ENCODE data around the gene CEBPE. TPM values are rescaled to one million over a fixed set of nuclear protein-coding genes. Genes with fewer than 3 reads are reported as not detected.

Gene CEBPE
- total RNA-seq, 2 donors from 2014 or later, result 0.34 to 0.41 TPM

DNA sequence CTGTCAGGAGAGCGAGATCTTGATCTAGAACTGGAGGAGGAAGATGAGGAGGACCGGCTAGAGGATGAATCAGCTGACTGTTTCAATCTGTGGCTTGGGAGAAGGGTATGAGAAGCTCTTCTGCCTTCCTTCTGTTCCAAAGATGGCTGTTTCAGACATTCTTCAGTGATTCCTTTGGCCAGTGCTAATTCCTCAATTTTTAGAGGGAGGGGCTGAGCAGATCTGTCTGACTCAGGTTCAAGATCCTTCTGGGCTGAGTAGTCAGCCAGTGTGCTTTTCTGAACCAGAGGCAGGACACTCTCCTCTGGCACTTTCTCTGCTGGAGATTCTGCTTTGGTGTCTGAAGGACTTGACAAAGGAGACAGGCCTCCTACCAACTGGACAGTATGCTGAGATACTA lies 39.3 kb downstream of the CEBPE start:
- peaks cover 13 to 21% of the 10 kb centered on the region in 2 donors for H3K36me3 Mint-ChIP-seq
- peak overlapping the region; percentile 42 to 51 for H3K27ac Mint-ChIP-seq
- DNase-seq (ENCODE audit: low spot score in 2 of 2) (no peak), ATAC-seq (no peak)
- no peaks in the 10 kb centered on the region for H3K9me3 Mint-ChIP-seq

DNA sequence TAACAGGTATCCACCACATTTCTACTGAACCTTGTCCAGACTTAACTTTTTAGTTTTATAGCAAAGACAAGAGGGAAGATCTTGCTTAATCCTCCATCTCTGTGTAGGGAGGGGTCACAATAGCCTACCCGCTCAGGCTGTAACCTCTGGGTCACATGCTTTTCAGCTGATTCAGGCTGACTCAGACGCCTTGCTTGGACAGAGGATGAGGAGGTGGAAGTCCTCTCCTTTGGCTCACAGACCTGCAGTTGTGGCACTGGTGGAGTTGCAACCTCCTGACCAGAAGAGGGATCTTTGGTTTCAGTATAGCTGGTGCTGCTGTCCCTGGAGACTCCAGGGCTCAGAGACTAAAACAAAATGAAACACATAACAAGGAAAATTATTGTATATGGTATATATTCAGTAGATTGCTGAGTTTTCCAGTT lies 40.4 kb downstream of the CEBPE start:
- no peak for DNase-seq (ENCODE audit: low spot score in 2 of 2)
- ATAC-seq, result peak in 1 of 2 donors; percentile 88
- Mint-ChIP-seq H3K9me3 (no peaks in the 10 kb centered on the region), H3K27ac (peak overlapping the region; percentile 29 to 42), H3K36me3 (peaks cover 13 to 21% of the 10 kb centered on the region in 2 donors)

DNA sequence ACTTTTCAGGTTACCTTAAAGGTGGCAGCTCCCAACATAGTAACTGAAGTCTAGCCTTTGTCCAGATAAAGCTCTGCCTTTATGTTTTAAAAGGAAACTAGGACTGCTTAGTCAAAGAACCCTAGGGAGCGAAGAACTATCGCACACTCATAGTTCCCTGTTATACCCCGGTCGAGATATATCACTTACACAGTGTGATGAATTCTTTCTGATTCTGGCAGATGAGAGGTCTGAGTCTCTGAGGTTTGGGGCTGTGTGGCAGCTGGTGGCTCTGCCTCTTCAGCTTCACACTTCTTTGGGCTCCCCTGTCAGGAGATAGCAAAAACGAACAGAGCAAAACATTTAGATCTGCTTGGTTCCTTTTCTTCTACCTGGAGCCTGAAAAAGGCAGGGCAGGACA lies 41.1 kb downstream of the CEBPE start:
- ATAC-seq, result no peak
- Mint-ChIP-seq H3K27ac (peak overlapping the region; percentile 42 to 73), H3K36me3 (peaks cover 13 to 21% of the 10 kb centered on the region in 2 donors), H3K9me3 (no peaks in the 10 kb centered on the region)
- no peak for DNase-seq (ENCODE audit: low spot score in 2 of 2)

DNA sequence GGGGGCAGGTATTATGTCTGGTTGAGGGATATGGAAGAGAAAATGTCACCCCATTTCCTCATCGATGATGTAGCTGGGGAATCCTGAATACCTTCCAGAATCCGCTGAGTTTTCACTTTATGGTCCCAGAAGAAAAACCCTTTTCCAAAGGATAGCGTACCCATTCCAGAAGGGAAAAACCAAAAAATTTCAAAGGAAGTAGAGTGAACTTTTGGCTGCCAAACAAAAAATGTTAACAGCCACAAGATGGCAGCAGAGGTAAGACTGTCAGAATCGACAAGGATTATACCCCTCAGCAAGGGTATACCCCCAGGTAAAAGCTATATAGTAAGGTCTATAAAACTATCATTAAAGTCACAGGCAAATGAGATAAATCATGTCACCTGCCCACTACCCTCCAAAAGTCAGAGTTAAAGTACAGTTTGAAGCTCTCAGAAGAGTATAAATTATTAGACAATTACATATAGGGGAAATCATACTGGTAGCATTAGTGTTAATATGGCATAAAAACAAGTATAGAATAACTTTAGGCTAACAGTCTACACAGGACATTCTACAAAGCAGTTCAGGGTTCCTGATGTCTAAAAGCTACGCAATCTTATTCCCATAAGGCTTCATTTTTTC lies 42.2 kb downstream of the CEBPE start:
- Mint-ChIP-seq H3K27ac (no peak overlapping the region), H3K9me3 (no peaks in the 10 kb centered on the region), H3K36me3 (peaks cover 13 to 24% of the 10 kb centered on the region in 2 donors)
- ATAC-seq (peak; percentile 45 to 57), DNase-seq (ENCODE audit: low spot score in 2 of 2) (no peak)

DNA sequence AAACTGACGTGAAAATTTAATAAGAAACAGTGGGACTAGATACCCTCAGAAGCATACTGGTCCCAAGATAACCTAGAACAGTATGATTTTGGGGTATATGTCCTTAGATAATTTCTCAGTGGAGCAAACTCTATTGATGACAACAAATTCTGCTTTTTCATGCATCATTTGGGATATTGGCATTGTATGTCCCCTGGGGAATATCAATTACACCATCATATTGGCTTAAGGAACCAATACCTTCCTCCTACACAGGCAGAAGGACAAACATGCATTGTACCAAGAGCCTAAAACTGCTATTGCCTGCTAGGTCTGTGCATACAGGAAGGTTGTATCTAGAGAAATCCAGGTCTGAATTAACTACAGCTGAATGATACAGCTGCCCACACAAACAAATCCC lies 44.1 kb downstream of the CEBPE start:
- ATAC-seq, result no peak
- Mint-ChIP-seq H3K36me3 (peaks cover 4 to 35% of the 10 kb centered on the region in 2 donors), H3K27ac (no peak overlapping the region), H3K9me3 (no peaks in the 10 kb centered on the region)
- DNase-seq (ENCODE audit: low spot score in 2 of 2), result no peak

DNA sequence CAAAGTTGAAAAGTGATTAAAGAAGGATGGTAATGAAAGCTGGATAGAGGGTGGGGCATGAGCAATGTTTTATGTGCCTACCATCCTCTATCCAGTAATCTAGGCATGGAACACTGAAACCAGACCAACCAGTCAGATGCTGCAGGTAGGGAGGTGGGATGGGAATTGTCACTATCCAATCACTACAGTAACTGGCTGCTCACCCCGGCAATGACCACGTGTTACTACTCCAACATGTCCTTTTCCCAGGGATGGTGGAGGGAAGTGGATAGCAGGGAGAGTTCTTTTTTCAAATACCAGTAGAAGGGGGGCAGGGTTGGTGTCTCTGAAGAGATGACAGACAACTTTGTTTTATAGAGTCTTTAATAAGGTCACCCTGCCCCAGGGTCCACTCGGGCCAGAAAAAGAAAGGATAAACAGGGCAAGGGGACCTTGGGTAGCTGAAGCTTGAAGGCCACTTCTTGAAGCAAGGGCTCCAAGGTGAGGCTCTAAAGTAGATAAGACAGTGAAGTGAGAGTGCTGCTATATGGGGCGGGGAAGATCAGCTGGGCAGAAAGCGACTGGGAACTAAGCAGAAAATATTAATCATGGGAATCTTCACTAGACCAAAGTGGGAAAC lies 47.0 kb downstream of the CEBPE start:
- Mint-ChIP-seq H3K9me3 (no peaks in the 10 kb centered on the region), H3K27ac (peak overlapping the region; percentile 88 to 98), H3K36me3 (peaks cover 0 to 27% of the 10 kb centered on the region in 2 donors)
- DNase-seq (ENCODE audit: low spot score in 2 of 2) (no peak), ATAC-seq (no peak)

DNA sequence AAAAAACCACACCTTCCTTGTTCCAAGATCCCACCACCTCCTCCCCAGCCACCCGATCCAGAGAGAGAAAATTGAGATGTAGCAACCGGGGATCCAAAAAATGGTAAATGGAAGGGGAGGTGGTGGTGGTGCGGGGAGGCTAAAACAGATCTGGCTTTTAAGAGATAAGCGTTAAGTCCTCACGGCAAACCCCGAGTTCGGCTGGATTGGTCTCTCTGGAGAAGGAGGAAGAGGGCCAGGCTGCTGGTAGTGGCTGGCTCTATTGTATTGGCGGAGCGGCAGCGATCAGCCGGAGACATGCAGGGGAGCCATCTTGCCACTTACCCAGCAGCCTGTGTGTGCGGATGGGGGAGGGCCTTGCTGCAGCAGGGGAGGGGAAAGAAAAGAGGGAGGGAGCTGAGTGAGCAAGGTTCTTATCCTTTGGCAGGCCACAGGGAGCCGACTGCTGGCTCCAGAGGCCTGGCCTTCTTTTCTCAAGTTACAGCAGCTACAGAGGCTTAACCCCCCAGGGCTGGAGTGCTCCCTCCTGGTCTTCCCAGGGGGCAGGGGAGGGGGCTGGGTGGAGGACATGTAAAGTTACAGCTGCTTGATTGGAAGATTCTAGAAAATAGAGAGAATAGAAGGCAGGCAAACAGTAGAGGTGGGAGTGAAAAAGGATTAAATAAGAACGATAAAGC lies 47.7 kb downstream of the CEBPE start:
- Mint-ChIP-seq H3K27ac (peak overlapping the region; percentile 88 to 98), H3K36me3 (peaks cover 3 to 27% of the 10 kb centered on the region in 2 donors), H3K9me3 (no peaks in the 10 kb centered on the region)
- DNase-seq (ENCODE audit: low spot score in 2 of 2), result peak; percentile 74 to 78
- ATAC-seq, result peak; percentile 92 to 96

DNA sequence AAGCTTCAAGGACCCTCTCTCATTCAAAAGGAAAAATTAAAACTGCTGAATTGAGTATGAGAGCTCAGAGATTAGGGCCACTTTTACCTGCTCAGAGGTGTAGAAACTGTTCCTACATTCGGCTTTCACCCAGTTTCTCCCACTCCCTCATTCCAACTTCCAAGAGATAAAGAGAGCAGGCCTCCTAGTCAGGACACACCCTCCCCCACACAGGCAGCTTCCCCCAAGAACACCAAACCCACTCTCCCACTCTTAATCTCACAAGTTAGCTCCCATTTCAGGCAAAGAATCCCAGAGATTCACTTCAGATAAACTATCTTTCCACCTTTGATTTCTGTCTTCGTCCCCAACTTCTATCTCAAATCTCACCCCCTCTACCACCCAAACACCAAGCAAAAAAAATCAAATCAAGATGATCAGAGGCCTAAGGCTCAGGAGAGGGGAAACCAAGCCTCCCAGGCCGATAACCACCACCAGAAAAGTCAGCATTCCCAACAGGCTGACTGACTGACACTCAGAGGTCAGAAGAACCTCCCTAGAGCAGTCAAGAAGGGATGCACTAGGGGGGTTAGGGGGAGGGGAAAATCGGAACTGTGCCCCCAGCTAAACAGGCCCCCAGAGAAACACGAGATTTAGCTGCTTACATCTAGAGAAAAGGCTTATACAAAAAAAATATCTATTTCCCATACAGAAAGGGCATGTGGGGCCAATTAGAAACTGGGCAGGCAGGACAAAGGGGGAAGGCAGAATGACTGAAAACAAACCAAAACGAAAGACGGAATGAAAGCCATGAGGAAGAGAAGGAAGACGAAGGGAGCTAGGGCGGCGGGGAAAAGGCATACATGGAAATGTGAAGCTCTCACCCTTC lies 48.6 kb downstream of the CEBPE start:
- H3K27ac Mint-ChIP-seq, result peak overlapping the region; percentile 88 to 98
- peaks cover 11 to 33% of the 10 kb centered on the region in 2 donors for H3K36me3 Mint-ChIP-seq
- H3K9me3 Mint-ChIP-seq, result no peaks in the 10 kb centered on the region
- no peak for DNase-seq (ENCODE audit: low spot score in 2 of 2)
- no peak for ATAC-seq

DNA sequence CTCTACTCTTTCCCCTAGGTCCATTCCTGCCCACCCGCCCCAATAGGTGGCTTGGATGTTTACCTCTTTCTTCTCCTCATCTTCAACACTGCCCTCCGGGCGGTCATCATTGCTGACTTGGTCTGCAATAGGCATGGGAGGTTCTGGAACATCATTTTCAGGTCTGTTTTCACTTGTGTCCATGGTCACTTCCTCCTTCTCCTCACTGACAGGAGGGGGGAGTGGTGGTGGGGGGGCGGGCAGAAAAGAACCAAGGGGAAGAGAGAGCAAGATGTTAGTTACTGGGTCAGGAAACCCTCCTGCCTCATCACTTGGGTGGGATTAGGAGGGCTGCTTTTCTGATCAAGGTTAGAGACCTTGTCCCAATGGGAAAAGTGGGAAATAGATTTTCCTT lies 49.6 kb downstream of the CEBPE start:
- no peak for ATAC-seq
- DNase-seq (ENCODE audit: low spot score in 2 of 2), result no peak
- Mint-ChIP-seq H3K9me3 (no peaks in the 10 kb centered on the region), H3K27ac (peak overlapping the region; percentile 68 to 79), H3K36me3 (peaks cover 12 to 30% of the 10 kb centered on the region in 2 donors)

DNA sequence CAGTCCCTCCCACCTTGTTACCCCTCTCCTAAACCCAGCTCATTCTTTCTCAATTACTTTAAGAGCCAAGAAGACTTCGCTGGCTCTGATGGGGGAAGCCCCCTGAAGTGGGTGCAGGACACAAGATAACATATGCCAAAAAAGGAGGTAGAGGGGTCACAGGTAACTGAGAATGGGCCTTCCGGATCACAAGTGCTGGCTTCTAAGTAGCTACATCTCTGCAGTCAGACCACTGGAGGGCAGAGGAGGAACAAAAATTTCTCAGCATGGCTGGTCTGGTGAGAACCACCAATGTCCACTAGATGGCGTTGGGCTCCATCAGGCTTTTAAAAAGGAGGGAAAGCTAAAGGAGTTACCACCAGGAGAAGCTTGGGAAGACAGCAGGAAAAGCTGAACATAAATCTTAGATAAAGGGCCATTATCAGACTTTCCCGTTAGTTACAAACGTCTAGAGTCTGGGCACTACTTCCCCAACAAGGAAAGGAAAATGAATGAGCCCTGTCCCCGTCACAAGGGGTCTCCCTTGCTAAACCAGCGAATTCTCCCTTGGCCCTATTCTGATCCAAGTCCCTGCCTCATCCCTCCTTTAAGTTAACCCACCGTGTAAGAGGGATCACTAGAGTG lies 50.2 kb downstream of the CEBPE start:
- DNase-seq (ENCODE audit: low spot score in 2 of 2), result peak in 1 of 2 donors; percentile 74
- peak overlapping the region; percentile 68 to 79 for H3K27ac Mint-ChIP-seq
- peak; percentile 75 to 78 for ATAC-seq
- no peaks in the 10 kb centered on the region for H3K9me3 Mint-ChIP-seq
- peaks cover 17 to 33% of the 10 kb centered on the region in 2 donors for H3K36me3 Mint-ChIP-seq

DNA sequence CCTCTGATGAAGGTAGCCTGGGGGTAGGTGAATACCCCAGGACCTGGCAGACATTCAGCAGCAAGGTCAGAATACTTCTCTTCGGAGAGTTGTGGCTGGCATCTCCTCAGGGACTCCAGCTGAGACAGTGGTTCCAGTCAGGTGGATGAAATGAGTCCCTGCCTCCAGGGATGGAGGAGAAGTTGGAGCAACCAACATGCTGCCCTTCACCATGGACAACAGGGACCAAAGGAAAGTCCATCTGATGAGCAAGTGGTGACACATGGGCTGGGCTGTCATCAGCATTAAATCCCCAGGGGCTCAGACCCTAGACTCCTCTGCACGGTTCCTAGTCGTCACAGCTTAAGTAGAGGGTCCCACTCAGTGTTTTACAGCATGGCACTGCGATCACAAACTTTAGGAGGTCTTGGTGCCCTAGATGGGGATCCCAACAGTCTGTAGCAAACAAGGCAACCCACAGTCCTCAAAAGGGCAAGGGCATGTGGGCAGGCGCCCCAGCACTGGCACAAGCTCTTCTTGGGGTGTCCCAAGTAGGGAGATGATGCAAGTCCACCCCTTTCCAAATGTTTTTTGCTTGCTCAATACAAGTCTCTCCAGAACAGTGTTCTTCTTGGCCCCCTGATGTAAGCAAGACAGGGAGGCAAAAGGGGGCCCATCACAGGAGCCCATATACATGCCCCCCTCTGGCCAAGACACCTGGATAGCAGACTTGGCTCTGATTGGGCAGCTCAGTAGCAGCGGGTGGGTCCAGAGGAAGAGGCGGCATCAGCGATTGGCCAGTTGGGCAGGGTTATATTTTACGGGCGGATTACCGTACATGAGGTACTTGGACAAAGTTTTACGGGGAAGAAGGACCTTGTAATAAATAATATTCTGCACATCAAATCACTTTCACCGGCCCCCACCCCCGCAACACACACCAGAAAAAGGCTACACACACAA lies 50.9 kb downstream of the CEBPE start:
- H3K9me3 Mint-ChIP-seq, result no peaks in the 10 kb centered on the region
- ATAC-seq (no peak), DNase-seq (ENCODE audit: low spot score in 2 of 2) (no peak)
- H3K27ac Mint-ChIP-seq, result peak overlapping the region in 1 of 2 donors; percentile 68
- peaks cover 23 to 37% of the 10 kb centered on the region in 2 donors for H3K36me3 Mint-ChIP-seq

Other genes starting within 250 kb of the CEBPE start
- 10 to 100 TPM; 48.9 to 67.6 TPM for gene LRP10, start 247.5 kb downstream of the CEBPE start, total RNA-seq
- gene REM2, start 236.0 kb downstream of the CEBPE start, total RNA-seq, result 1 to 10 TPM in 1 of 2 donors, under 1 TPM in 1; 0.93 to 1.1 TPM
- 10 to 100 TPM; 63.5 to 97.7 TPM for gene RBM23, start 200.1 kb downstream of the CEBPE start, total RNA-seq
- 100 to 1,000 TPM in 1 of 2 donors, 10 to 100 TPM in 1; 47.1 to 120 TPM for gene PRMT5, start 189.9 kb downstream of the CEBPE start, total RNA-seq
- 10 to 100 TPM; 82.2 to 93.3 TPM for gene HAUS4, start 162.2 kb downstream of the CEBPE start, total RNA-seq
- 1 to 10 TPM; 1.5 to 3.8 TPM for gene AJUBA, start 136.7 kb downstream of the CEBPE start, total RNA-seq
- gene C14orf93, start 109.1 kb downstream of the CEBPE start, total RNA-seq, result 10 to 100 TPM; 10.9 to 12.6 TPM
- 100 to 1,000 TPM; 137 to 180 TPM for gene PSMB5, start 84.4 kb downstream of the CEBPE start, total RNA-seq
- gene PSMB11, start 77.0 kb downstream of the CEBPE start, total RNA-seq, result not detected
- 1 to 10 TPM; 1.1 to 1.4 TPM for gene CDH24, start 61.7 kb downstream of the CEBPE start, total RNA-seq
- gene ACIN1, start 24.1 kb downstream of the CEBPE start, total RNA-seq, result 100 to 1,000 TPM; 187 to 191 TPM
- 10 to 100 TPM; 36.5 to 49.1 TPM for gene C14orf119, start 23.8 kb downstream of the CEBPE start, total RNA-seq
- not detected for gene CIROP, start 14.3 kb downstream of the CEBPE start, total RNA-seq
- 1 to 10 TPM; 1.2 to 1.9 TPM for gene SLC7A8, start 64.4 kb upstream of the CEBPE start, total RNA-seq
- gene RNF212B, start 118.7 kb upstream of the CEBPE start, total RNA-seq, result not detected
- 10 to 100 TPM in 1 of 2 donors, 1 to 10 TPM in 1; 6.4 to 15.1 TPM for gene HOMEZ, start 166.9 kb upstream of the CEBPE start, total RNA-seq
- 10 to 100 TPM; 26.6 to 49.8 TPM for gene PPP1R3E, start 183.6 kb upstream of the CEBPE start, total RNA-seq
- 1 to 10 TPM; 1.7 to 2.3 TPM for gene BCL2L2, start 187.6 kb upstream of the CEBPE start, total RNA-seq
- gene PABPN1, start 202.2 kb upstream of the CEBPE start, total RNA-seq, result 100 to 1,000 TPM; 232 to 242 TPM
- gene SLC22A17, start 233.6 kb upstream of the CEBPE start, total RNA-seq, result 1 to 10 TPM; 7.4 to 8.8 TPM
- gene EFS, start 245.9 kb upstream of the CEBPE start, total RNA-seq, result under 1 TPM in 1 of 2 donors, not detected in 1; 0.10 TPM

Measured in activated naive CD4-positive, alpha-beta T cell treated with anti-CD3 and anti-CD28 coated beads, Interleukin-2, amount 50 U/mL, for 72 hours (primary cell).